ENCODE measurements around the gene FBXO45. TPM values are rescaled to one million over a fixed set of nuclear protein-coding genes. Genes with fewer than 3 reads are reported as not detected.

The FBXO45 gene
- total and polyA plus RNA-seq, 10 of the 15 experiments (the other 5 are each of a cell fraction or from before 2014, with no cell fraction given), result 4.0 to 17.3 (median 11.8) TPM

DNA sequence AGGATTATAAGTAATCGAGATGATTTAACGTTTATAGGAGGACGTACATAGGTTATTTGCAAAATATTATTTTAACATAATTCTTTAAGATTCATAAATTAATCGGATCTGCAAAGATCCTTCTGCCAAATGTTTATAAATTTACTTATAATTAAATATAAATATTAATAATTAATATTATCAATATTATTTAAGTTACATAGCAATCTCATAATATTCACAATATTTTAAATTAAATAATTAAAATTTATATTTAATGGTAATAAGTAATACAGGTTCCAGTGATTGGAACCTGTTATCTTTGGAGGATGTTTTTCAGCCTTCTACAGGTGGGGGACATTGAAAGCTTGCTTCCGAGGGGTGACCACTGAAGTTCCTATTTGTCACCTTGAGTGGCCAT lies 16.2 kb upstream of the FBXO45 start:
- Histone ChIP-seq H3K9me3 (replicated peaks; ENCODE audit: control insufficient read depth, insufficient read depth, low read length) (peaks cover 5% of the 10 kb centered on the region; the same call in 2 of the 3 replicates), H3K4me2 (ENCODE audit: control insufficient read depth, insufficient read depth) (no peak overlapping the region), H3K79me2 (ENCODE audit: control insufficient read depth, insufficient read depth, low read length) (no peaks in the 10 kb centered on the region), H3K9ac (ENCODE audit: control insufficient read depth, insufficient read depth, low read length) (no peak overlapping the region), H2AFZ (ENCODE audit: control insufficient read depth, low read depth, low read length) (no peak overlapping the region), H3K27ac (ENCODE audit: control insufficient read depth, insufficient read depth) (no peak overlapping the region), H3K4me3 (no peak overlapping the region), H3K4me1 (ENCODE audit: control insufficient read depth, insufficient read depth, low read length) (peaks cover 8% of the 10 kb centered on the region), H3K27me3 (replicated peaks in 1 of 2; ENCODE audit: control insufficient read depth in 2 of 2, insufficient read depth in 2 of 2, low read length in 1 of 2) (no peaks in the 10 kb centered on the region), H3K36me3 (ENCODE audit: control insufficient read depth in 2 of 2, insufficient read depth in 2 of 2, low read length in 1 of 2) (no peaks in the 10 kb centered on the region), H4K20me1 (ENCODE audit: control insufficient read depth, insufficient read depth) (no peaks in the 10 kb centered on the region)
- SMC1A ChIA-PET (ENCODE audit: uncharacterized antibody, unreplicated experiment), result no interaction called here
- DNase-seq (ENCODE audit: low read depth, low spot score) (no peak), ATAC-seq (no peak), FAIRE-seq (no peak)
- over 99% methylated on average over 5 of the region's 5 CpGs for WGBS (ENCODE audit: insufficient coverage, insufficient replicate concordance, low lambda C conversion rate, missing lambda C conversion rate)
- CTCF ChIA-PET, result no interaction called here
- RAD21 ChIA-PET (ENCODE audit: unreplicated experiment), result no interaction called here
- intact Hi-C loops (cut with micrococcal nuclease; ENCODE audit: unreplicated experiment), result no loop called here
- BruUV-seq (replicated peaks), result no TSS peak
- in situ Hi-C loops (cut with MboI), result no loop called here
- POLR2A ChIA-PET, result interaction anchor here (0.6 kb wide), 1 partner anchor 477 kb away, joined by 5 read pairs; no protein-coding TSS in a partner anchor
- TF ChIP-seq, protein P1, sequence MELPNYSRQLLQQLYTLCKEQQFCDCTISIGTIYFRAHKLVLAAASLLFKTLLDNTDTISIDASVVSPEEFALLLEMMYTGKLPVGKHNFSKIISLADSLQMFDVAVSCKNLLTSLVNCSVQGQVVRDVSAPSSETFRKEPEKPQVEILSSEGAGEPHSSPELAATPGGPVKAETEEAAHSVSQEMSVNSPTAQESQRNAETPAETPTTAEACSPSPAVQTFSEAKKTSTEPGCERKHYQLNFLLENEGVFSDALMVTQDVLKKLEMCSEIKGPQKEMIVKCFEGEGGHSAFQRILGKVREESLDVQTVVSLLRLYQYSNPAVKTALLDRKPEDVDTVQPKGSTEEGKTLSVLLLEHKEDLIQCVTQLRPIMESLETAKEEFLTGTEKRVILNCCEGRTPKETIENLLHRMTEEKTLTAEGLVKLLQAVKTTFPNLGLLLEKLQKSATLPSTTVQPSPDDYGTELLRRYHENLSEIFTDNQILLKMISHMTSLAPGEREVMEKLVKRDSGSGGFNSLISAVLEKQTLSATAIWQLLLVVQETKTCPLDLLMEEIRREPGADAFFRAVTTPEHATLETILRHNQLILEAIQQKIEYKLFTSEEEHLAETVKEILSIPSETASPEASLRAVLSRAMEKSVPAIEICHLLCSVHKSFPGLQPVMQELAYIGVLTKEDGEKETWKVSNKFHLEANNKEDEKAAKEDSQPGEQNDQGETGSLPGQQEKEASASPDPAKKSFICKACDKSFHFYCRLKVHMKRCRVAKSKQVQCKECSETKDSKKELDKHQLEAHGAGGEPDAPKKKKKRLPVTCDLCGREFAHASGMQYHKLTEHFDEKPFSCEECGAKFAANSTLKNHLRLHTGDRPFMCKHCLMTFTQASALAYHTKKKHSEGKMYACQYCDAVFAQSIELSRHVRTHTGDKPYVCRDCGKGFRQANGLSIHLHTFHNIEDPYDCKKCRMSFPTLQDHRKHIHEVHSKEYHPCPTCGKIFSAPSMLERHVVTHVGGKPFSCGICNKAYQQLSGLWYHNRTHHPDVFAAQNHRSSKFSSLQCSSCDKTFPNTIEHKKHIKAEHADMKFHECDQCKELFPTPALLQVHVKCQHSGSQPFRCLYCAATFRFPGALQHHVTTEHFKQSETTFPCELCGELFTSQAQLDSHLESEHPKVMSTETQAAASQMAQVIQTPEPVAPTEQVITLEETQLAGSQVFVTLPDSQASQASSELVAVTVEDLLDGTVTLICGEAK (IDR thresholded peaks at IDR 0.05; ENCODE audit: borderline replicate concordance), result no peak
- no peak for TF ChIP-seq POLR2AphosphoS5 (IDR thresholded peaks at IDR 0.05; ENCODE audit: low read length)
- no peak for TF ChIP-seq TAF1 (IDR thresholded peaks at IDR 0.05; ENCODE audit: borderline replicate concordance, low read depth, low read length)
- TF ChIP-seq, protein P2, sequence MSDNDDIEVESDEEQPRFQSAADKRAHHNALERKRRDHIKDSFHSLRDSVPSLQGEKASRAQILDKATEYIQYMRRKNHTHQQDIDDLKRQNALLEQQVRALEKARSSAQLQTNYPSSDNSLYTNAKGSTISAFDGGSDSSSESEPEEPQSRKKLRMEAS (IDR thresholded peaks at IDR 0.05; ENCODE audit: low read depth, low read length), result no peak
- TF ChIP-seq, protein P3, sequence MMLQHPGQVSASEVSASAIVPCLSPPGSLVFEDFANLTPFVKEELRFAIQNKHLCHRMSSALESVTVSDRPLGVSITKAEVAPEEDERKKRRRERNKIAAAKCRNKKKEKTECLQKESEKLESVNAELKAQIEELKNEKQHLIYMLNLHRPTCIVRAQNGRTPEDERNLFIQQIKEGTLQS (IDR thresholded peaks at IDR 0.05; ENCODE audit: borderline replicate concordance, extremely low read depth, low read depth, low read length), result no peak
- TF ChIP-seq SMARCA5 (IDR thresholded peaks at IDR 0.05), result no peak
- no peak for TF ChIP-seq KDM1A (IDR thresholded peaks at IDR 0.05; ENCODE audit: borderline replicate concordance)
- TF ChIP-seq HDGF (IDR thresholded peaks at IDR 0.05), result no peak
- TF ChIP-seq, protein P4, sequence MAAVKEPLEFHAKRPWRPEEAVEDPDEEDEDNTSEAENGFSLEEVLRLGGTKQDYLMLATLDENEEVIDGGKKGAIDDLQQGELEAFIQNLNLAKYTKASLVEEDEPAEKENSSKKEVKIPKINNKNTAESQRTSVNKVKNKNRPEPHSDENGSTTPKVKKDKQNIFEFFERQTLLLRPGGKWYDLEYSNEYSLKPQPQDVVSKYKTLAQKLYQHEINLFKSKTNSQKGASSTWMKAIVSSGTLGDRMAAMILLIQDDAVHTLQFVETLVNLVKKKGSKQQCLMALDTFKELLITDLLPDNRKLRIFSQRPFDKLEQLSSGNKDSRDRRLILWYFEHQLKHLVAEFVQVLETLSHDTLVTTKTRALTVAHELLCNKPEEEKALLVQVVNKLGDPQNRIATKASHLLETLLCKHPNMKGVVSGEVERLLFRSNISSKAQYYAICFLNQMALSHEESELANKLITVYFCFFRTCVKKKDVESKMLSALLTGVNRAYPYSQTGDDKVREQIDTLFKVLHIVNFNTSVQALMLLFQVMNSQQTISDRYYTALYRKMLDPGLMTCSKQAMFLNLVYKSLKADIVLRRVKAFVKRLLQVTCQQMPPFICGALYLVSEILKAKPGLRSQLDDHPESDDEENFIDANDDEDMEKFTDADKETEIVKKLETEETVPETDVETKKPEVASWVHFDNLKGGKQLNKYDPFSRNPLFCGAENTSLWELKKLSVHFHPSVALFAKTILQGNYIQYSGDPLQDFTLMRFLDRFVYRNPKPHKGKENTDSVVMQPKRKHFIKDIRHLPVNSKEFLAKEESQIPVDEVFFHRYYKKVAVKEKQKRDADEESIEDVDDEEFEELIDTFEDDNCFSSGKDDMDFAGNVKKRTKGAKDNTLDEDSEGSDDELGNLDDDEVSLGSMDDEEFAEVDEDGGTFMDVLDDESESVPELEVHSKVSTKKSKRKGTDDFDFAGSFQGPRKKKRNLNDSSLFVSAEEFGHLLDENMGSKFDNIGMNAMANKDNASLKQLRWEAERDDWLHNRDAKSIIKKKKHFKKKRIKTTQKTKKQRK (IDR thresholded peaks at IDR 0.05; ENCODE audit: low read depth, low read length), result no peak
- no peak for TF ChIP-seq MEF2A (IDR thresholded peaks at IDR 0.05; ENCODE audit: insufficient read depth, low read depth, low read length)
- TF ChIP-seq RAD51 (IDR thresholded peaks at IDR 0.05), result no peak
- TF ChIP-seq IRF4 (IDR thresholded peaks at IDR 0.05; ENCODE audit: low read depth, low read length), result no peak
- no peak for TF ChIP-seq SREBF1 (IDR thresholded peaks at IDR 0.05; ENCODE audit: low read length)
- TF ChIP-seq NR2F1 (conservative IDR thresholded peaks at IDR 0.05), result no peak
- TF ChIP-seq HDAC6 (IDR thresholded peaks at IDR 0.05; ENCODE audit: unreplicated experiment), result no peak
- no peak for TF ChIP-seq YY1 (IDR thresholded peaks at IDR 0.05; ENCODE audit: low read depth, low read length)
